Limb (tissue), 2 donors: ENCODE measurements around the gene UQCC2.

Source experiments
- DNase-seq, 2 donors: peaks; one replicate each; pipeline ENCODE4 v3.0.0-alpha.2; 2016; ENCODE audit errors: extremely low spot score in 2 of 2

Gene UQCC2

GRCh38 chr6:33676416-33677142 is 34.9 kb downstream of the UQCC2 start:
- DNase-seq, result no peak

- DNase-seq, result no peak
Observed at GRCh38 chr6:33675968-33676367, 35.5 kb downstream of the UQCC2 start.

GRCh38 chr6:33673851-33674250 is 37.6 kb downstream of the UQCC2 start:
- DNase-seq, result no peak

GRCh38 chr6:33672808-33673207 is 38.7 kb downstream of the UQCC2 start:
- DNase-seq, result no peak

GRCh38 chr6:33671744-33672072 is 39.8 kb downstream of the UQCC2 start:
- no peak for DNase-seq

- DNase-seq, result no peak
Observed at GRCh38 chr6:33670971-33671743, 40.3 kb downstream of the UQCC2 start.

- DNase-seq, result no peak
Observed at GRCh38 chr6:33670086-33670660, 41.3 kb downstream of the UQCC2 start.

- DNase-seq, result no peak
Observed at GRCh38 chr6:33668914-33669313, 42.6 kb downstream of the UQCC2 start.

- DNase-seq, result no peak
Observed at GRCh38 chr6:33668328-33668727, 43.2 kb downstream of the UQCC2 start.

GRCh38 chr6:33667776-33668175 is 43.7 kb downstream of the UQCC2 start:
- DNase-seq, result no peak

GRCh38 chr6:33667072-33667471 is 44.4 kb downstream of the UQCC2 start:
- no peak for DNase-seq

- DNase-seq, result no peak
Observed at GRCh38 chr6:33665957-33666356, 45.5 kb downstream of the UQCC2 start.

GRCh38 chr6:33664506-33665057 is 46.9 kb downstream of the UQCC2 start:
- DNase-seq, result no peak

GRCh38 chr6:33663727-33664449 is 47.6 kb downstream of the UQCC2 start:
- no peak for DNase-seq

- no peak for DNase-seq
Observed at GRCh38 chr6:33663028-33663427, 48.5 kb downstream of the UQCC2 start.

- DNase-seq, result no peak
Observed at GRCh38 chr6:33662318-33662717, 49.2 kb downstream of the UQCC2 start.

GRCh38 chr6:33661106-33661838 is 50.2 kb downstream of the UQCC2 start:
- no peak for DNase-seq

GRCh38 chr6:33659986-33660385 is 51.5 kb downstream of the UQCC2 start:
- no peak for DNase-seq

GRCh38 chr6:33658982-33659689 is 52.4 kb downstream of the UQCC2 start:
- DNase-seq, result no peak

GRCh38 chr6:33656844-33657243 is 54.7 kb downstream of the UQCC2 start:
- no peak for DNase-seq
